HTR-8/SVneo (cell line): ENCODE data around the gene MORC3.

ENCODE experiments used
- DNase-seq: peaks from one replicate; pipeline ENCODE4 v3.0.0; 2011; ENCODE audit warnings: low spot score, mixed read lengths; ENCODE audit not compliant: insufficient read length
- FAIRE-seq: peaks from 2 replicates; lab custom pipeline; 2011; peaks lifted over from hg19 to GRCh38; lab: Jason Lieb, UNC

The MORC3 gene

GRCh38 chr21:36420571-36421339 is 100.8 kb downstream of the MORC3 start:
- FAIRE-seq (no peak), DNase-seq (no peak)

- no peak for FAIRE-seq
- peak; percentile 69 for DNase-seq
Measured at GRCh38 chr21:36422279-36423098, 102.5 kb downstream of the MORC3 start.

- FAIRE-seq (no peak), DNase-seq (no peak)
Measured at GRCh38 chr21:36423771-36424433, 103.9 kb downstream of the MORC3 start.

- DNase-seq (no peak), FAIRE-seq (no peak)
Measured at GRCh38 chr21:36424592-36424991, 104.6 kb downstream of the MORC3 start.

- no peak for FAIRE-seq
Measured at GRCh38 chr21:36425286-36425685, 105.3 kb downstream of the MORC3 start.

More at GRCh38 chr21:36425286-36425685, 105.3 kb downstream of the MORC3 start:
- DNase-seq: no peak
